ENCODE measurements around the gene RFFL. TPM values are rescaled to one million over a fixed set of nuclear protein-coding genes. Genes with fewer than 3 reads are reported as not detected.
A peak's percentile ranks its signal among the peaks of the same experiment; 100 is the strongest.

Gene RFFL
- total RNA-seq, 3 donors from 2014 or later: 13.8 to 27.5 (median 19.4) TPM

DNA sequence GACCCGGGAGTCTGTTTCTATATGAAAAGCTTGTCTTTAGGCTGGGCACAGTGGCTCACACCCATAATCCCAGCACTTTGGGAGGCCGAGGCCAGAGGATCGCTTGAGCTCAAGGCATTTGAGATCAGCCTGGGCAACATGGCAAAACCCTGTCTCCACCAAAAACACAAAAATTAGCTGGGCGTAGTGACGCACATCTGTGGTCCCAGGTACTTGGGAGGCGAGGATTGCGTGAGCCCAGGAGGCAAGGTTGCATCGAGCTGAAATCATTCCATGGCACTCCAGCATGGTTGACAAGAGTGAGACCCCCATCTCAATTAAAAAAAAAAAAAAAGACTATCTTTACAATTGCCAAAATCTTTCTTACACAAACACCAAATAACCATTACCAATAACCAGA is 22.7 kb upstream of the RFFL start:
- TF ChIP-seq POLR2A (IDR thresholded peaks at IDR 0.05) (no peak), POLR2AphosphoS5 (IDR thresholded peaks at IDR 0.05) (no peak)
- TF ChIP-seq, protein P1, sequence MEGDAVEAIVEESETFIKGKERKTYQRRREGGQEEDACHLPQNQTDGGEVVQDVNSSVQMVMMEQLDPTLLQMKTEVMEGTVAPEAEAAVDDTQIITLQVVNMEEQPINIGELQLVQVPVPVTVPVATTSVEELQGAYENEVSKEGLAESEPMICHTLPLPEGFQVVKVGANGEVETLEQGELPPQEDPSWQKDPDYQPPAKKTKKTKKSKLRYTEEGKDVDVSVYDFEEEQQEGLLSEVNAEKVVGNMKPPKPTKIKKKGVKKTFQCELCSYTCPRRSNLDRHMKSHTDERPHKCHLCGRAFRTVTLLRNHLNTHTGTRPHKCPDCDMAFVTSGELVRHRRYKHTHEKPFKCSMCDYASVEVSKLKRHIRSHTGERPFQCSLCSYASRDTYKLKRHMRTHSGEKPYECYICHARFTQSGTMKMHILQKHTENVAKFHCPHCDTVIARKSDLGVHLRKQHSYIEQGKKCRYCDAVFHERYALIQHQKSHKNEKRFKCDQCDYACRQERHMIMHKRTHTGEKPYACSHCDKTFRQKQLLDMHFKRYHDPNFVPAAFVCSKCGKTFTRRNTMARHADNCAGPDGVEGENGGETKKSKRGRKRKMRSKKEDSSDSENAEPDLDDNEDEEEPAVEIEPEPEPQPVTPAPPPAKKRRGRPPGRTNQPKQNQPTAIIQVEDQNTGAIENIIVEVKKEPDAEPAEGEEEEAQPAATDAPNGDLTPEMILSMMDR (IDR thresholded peaks at IDR 0.05): no peak
- H3K27ac ChIP-seq: peak overlapping the region in 1 of 2 donors; percentile 92
- intact Hi-C loops (cut with DNase I; ENCODE audit: low total_unique reads): no loop called here

DNA sequence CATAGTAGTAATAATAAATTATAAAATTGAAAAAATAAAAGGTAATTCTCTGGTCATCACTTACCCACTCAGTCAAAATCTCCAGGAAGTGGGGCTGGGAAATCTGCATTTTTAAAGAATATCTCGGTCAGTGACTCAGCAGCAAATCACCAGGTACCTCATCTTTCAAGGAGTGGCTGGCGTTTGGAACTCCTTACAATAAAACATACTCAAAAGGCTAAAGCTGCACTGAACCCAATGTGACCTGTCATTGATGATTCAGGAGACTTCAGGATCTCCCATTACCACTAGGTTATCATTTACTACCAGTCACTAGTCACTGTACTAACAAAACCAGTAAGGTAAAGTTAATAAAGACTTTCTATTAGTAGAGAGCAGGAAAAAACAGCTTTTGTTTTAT is 21.5 kb upstream of the RFFL start:
- no peaks in the 10 kb centered on the region for H3K27me3 ChIP-seq
- H3K4me3 ChIP-seq: no peak overlapping the region
- H3K9me3 ChIP-seq: no peaks in the 10 kb centered on the region
- TF ChIP-seq POLR2AphosphoS5 (IDR thresholded peaks at IDR 0.05) (no peak), POLR2A (IDR thresholded peaks at IDR 0.05) (no peak)
- TF ChIP-seq, protein P1 (IDR thresholded peaks at IDR 0.05): no peak
- H3K27ac ChIP-seq: no peak overlapping the region
- no peak for DNase-seq (ENCODE audit: low spot score in 2 of 2)
- H3K4me1 ChIP-seq: no peaks in the 10 kb centered on the region
- no peaks in the 10 kb centered on the region for H3K36me3 ChIP-seq
- intact Hi-C loops (cut with DNase I; ENCODE audit: low total_unique reads): no loop called here

More for the DNA sequence above, 22.7 kb upstream of the RFFL start:
- Histone ChIP-seq H3K27me3 (no peaks in the 10 kb centered on the region), H3K4me1 (no peaks in the 10 kb centered on the region), H3K4me3 (no peak overlapping the region), H3K36me3 (no peaks in the 10 kb centered on the region), H3K9me3 (no peaks in the 10 kb centered on the region)
- DNase-seq (ENCODE audit: low spot score in 2 of 2): no peak

DNA sequence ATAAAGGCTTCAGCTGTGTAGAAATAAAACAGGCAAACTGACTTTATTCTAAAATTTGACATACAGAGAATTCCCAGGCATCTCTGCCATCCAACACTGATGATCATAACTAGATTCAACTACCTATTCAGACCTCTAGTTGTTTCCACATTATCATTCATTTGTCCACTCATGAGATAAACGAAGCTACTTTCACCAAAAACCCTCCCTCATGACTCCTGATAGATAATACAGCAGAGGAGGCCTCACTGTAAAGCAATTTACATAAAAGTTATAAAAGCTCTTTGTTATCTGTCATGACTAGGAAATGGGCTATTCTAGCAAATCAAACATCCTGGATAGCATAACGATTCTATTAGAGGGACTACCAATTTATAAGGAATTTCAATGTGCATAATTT is 19.6 kb upstream of the RFFL start:
- no peak for DNase-seq (ENCODE audit: low spot score in 2 of 2)
- H3K27me3 ChIP-seq: no peaks in the 10 kb centered on the region
- H3K4me1 ChIP-seq: no peaks in the 10 kb centered on the region
- intact Hi-C loops (cut with DNase I; ENCODE audit: low total_unique reads): no loop called here
- H3K36me3 ChIP-seq: no peaks in the 10 kb centered on the region
- TF ChIP-seq, protein P1 (IDR thresholded peaks at IDR 0.05): no peak
- no peak for TF ChIP-seq POLR2A (IDR thresholded peaks at IDR 0.05)
- TF ChIP-seq POLR2AphosphoS5 (IDR thresholded peaks at IDR 0.05): no peak
- no peaks in the 10 kb centered on the region for H3K9me3 ChIP-seq
- H3K27ac ChIP-seq: no peak overlapping the region
- H3K4me3 ChIP-seq: no peak overlapping the region

DNA sequence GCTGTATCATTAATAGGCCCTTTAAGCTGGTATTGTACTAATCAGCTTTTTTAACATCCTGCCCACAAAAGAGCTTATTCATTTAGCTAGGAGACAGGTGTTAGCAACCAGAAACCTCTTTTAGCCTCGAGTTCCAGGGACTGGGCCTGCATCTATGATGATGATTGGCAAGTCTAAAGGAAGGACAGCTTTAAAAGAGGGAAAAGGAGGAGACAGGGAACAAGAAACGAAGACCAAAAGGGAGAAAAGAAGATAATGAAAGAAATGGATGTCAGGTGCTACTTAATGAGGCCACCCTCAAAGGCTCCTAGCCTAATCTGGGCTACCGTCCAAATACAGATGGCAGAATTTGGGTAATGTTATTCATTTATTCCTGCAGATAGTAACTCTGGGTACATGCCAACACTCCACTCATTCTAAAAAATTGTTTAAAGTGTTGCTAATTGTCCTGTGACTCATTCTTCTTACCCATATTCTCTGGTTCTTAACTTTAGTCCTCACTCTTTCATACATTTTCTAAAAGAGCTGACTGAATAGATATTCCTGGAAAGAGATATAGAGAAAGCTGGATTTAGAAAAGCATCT is 18.7 kb upstream of the RFFL start:
- Histone ChIP-seq H3K4me3 (no peak overlapping the region), H3K27ac (peak overlapping the region in 1 of 2 donors; percentile 5), H3K9me3 (no peaks in the 10 kb centered on the region), H3K4me1 (no peaks in the 10 kb centered on the region), H3K36me3 (no peaks in the 10 kb centered on the region), H3K27me3 (no peaks in the 10 kb centered on the region)
- no peak for DNase-seq (ENCODE audit: low spot score in 2 of 2)
- intact Hi-C loops (cut with DNase I; ENCODE audit: low total_unique reads): no loop called here
- TF ChIP-seq, protein P1 (IDR thresholded peaks at IDR 0.05): no peak
- TF ChIP-seq POLR2A (IDR thresholded peaks at IDR 0.05): no peak
- TF ChIP-seq POLR2AphosphoS5 (IDR thresholded peaks at IDR 0.05): no peak

DNA sequence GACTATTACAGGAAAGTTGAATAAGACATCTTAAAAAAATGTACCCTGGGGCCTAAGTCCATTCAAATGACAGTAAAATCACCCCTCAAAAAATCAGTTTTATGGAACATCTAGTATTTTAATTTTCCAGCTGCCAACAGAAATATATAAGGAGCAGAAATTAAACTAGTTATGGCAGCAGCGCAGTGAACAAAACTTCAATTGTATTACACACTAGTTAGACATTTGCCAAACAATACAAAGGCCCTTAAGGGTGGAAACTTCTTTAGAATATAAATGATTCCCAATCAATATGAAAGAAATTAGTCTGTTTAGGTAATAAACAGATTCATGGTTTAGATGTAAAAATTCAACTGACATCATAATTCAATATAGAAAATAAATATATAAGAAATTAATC is 18.1 kb upstream of the RFFL start:
- Histone ChIP-seq H3K27me3 (no peaks in the 10 kb centered on the region), H3K9me3 (no peaks in the 10 kb centered on the region), H3K36me3 (no peaks in the 10 kb centered on the region), H3K4me3 (no peak overlapping the region), H3K4me1 (no peaks in the 10 kb centered on the region), H3K27ac (peak overlapping the region in 1 of 2 donors; percentile 5)
- no peak for DNase-seq (ENCODE audit: low spot score in 2 of 2)
- intact Hi-C loops (cut with DNase I; ENCODE audit: low total_unique reads): no loop called here
- TF ChIP-seq, protein P1 (IDR thresholded peaks at IDR 0.05): no peak
- TF ChIP-seq POLR2AphosphoS5 (IDR thresholded peaks at IDR 0.05) (no peak), POLR2A (IDR thresholded peaks at IDR 0.05) (no peak)
